ENCODE results near the gene SNRPF.
A peak's percentile ranks its signal among the peaks of the same experiment; 100 is the strongest.

Gene SNRPF

DNA sequence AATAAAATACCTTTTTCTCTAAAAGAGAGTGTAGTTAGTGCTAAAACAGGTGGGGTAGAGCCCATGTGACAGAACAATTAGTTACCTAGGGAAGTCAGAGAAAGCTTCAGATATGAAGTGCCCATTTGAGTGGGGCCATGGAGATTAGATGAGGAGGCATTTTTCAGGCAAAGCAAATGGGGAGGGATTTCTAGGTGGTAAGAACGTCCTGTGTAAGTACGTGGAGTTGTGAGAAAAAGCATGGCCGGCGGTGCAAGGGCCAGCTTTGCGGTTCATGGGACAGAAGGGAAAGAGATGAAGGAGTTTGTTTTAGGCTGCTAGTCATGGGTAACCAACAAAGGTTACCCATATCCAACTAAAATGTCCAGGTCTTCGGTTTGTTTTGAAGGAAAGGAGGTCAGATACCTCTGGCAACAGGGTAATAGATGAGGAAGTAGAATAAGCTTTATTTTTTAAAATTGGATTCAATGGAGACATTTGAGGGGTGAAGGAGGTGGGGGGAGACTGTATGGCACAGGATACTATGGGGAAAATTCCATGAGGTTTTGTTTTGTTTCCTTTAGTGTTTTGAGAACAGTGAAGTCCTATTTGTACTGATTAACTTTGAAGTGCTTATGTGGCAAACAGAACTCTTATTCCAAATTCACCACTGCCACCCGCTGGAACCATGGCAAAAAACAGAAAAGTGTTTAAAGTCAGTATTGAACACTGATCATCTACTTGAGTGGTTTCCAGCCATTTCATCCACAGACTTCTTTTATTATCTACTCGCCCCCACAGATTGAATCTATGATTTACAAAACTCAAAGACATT lies 10.0 kb upstream of the SNRPF start:
- no peak for DNase-seq (ENCODE audit: low read depth)
- TF ChIP-seq, protein P1, sequence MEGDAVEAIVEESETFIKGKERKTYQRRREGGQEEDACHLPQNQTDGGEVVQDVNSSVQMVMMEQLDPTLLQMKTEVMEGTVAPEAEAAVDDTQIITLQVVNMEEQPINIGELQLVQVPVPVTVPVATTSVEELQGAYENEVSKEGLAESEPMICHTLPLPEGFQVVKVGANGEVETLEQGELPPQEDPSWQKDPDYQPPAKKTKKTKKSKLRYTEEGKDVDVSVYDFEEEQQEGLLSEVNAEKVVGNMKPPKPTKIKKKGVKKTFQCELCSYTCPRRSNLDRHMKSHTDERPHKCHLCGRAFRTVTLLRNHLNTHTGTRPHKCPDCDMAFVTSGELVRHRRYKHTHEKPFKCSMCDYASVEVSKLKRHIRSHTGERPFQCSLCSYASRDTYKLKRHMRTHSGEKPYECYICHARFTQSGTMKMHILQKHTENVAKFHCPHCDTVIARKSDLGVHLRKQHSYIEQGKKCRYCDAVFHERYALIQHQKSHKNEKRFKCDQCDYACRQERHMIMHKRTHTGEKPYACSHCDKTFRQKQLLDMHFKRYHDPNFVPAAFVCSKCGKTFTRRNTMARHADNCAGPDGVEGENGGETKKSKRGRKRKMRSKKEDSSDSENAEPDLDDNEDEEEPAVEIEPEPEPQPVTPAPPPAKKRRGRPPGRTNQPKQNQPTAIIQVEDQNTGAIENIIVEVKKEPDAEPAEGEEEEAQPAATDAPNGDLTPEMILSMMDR (conservative IDR thresholded peaks at IDR 0.05; ENCODE audit: low read depth, low read length) = peak; percentile 32
- no peak overlapping the region for H3K4me3 ChIP-seq (ENCODE audit: low read length)

DNA sequence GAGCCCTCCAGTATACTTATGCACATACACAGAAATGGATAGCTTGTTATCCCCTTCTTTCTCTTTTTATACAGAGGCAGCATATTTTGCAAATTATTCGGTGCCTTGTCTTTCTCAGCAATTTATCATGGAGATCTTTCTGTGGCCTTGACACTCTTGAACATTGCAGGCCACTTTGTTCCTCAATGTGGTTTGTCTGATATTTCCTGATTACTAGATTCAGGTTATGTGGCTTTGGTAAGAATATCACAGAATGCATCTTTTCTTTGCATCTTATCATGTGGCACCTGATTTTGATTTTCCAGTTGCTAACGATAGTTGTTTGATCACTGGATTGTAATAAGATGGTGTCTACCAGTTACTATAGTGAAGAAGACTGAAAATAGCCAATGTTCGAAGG lies 7.1 kb upstream of the SNRPF start:
- no peak for DNase-seq (ENCODE audit: low read depth)
- TF ChIP-seq, protein P1 (conservative IDR thresholded peaks at IDR 0.05; ENCODE audit: low read depth, low read length) = no peak
- H3K4me3 ChIP-seq (ENCODE audit: low read length) = no peak overlapping the region

DNA sequence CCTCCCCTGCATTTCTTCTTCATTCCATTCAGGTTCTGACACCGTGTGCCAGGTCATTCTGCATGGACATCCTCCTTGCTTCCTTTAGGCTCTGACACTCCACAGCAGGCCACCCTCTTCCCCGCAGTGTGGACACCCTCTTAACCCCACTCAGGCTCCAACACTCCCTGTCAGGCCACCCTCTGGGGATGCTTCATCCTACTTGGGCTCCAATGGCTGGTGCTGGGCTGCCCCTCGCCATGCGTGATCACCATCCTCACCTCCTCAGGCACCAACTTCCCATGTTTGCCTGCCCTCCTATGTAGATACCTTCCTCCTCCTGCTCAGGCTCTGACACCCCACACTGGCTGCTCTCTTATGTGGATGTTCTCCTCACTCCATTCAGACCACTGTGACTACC lies 6.6 kb upstream of the SNRPF start:
- no peak for DNase-seq (ENCODE audit: low read depth)
- TF ChIP-seq, protein P1 (conservative IDR thresholded peaks at IDR 0.05; ENCODE audit: low read depth, low read length) = no peak
- H3K4me3 ChIP-seq (ENCODE audit: low read length) = no peak overlapping the region

DNA sequence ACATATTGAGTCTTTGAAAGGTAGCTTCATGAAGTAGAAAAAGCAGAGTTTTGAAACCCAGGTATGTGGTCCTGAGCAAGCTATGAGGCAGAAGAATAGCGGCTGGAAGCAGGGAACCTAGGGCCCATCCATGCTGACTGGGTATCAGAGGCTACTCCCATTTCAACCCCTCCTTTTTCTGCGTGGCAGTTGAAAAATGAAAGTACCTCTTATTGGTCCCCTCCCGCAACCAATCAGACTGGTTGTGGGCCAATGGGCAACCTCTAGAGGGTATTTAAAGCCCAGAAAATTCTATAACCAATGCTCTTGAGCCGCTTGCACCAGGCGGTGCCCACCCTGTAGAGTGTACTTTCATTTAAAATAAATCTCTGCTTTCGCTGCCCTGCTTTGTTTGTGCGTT lies 1.6 kb upstream of the SNRPF start:
- H3K4me3 ChIP-seq (ENCODE audit: low read length) = no peak overlapping the region
- no peak for DNase-seq (ENCODE audit: low read depth)
- TF ChIP-seq, protein P1 (conservative IDR thresholded peaks at IDR 0.05; ENCODE audit: low read depth, low read length) = no peak

DNA sequence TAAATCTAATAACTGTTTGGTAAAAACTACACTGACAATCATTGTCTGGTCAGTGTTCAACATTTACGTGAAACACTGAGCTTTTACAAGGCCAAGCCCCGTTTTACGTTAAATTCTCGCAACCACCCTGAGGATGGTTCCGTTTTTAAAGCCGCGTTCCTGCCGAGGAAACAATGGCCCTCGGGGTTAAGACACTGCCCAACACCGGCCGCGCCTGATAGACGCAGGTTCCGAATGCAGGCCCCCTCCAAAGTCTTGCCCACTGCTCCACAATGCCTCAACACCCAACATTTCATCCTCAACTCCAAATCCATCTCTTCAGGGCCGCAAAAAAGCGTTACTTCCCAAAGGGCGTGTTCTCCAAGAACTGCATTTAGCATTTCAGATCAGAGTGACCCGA lies 953 bp upstream of the SNRPF start:
- H3K4me3 ChIP-seq (ENCODE audit: low read length) = peak overlapping the region; percentile 75
- TF ChIP-seq, protein P1 (conservative IDR thresholded peaks at IDR 0.05; ENCODE audit: low read depth, low read length) = no peak
- no peak for DNase-seq (ENCODE audit: low read depth)

DNA sequence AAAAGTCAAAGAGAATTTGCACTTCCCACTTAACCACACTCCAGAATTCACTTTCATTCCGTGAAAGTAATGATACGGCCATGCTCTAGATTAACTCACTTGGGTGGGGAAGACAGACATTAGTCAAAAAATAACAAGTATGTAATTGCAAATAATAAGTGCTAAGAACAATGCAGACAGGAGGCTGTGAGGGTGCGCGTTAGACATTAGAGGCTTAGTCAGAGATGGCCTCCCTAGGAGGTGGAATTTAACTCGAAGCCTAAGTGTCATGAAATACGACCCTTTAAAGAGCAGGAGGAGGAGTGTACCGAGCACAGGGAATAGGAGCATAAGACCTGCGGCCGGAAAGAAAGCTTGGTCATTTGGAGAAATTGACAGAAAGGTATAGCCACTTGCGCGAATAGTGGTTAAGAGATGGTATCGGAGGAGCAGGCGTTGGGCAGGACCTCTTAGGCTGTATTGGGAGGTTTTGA lies 628 bp downstream of the SNRPF start:
- no peak for DNase-seq (ENCODE audit: low read depth)
- TF ChIP-seq, protein P1 (conservative IDR thresholded peaks at IDR 0.05; ENCODE audit: low read depth, low read length) = no peak
- H3K4me3 ChIP-seq (ENCODE audit: low read length) = peak overlapping the region; percentile 75
